ENCODE results near the gene TMEM39B.
"Not testable (repeated sequence)": the region's sequence is repeated elsewhere in the genome, so short reads cannot be mapped to it uniquely, and the experiment has no call there.

TMEM39B gene

DNA sequence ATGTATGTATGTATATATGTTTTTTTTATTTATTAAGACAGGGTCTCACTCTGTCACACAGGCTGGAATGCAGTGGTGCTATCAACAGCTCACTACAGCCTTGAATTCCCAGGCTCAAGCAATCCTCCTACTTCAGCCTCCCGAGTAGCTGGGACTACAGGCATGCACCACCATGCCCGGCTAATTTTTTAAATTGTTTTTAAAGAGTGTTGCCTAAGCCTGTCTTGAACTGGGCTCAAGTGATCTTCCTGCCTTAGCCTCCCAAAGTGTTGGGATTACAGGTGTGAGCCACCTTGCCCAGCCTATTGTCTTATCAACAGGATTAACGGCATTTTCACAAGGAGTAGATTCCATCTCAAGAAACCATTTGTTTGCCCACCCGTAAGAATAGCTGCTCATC, 40.7 kb downstream of the TMEM39B start:
- not testable (repeated sequence) for DNase-seq

DNA sequence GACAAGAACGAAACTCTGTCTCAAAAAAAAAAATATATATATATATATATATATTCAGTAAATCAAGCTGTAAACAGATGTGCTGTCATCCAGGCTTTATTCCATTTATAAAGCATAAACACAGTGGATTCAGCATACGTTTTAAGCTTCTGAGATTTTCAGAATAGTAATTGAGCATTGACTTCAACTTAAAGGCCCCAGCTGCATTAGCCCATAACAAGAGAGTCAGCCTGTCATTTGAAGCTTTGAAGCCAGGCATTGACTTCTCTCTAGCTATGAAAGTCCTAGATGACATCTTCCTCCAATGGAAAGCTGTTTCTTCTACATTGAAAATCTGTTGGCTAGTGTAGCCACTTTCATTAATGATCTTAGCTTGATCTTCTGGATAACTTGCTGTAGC, 41.7 kb downstream of the TMEM39B start:
- DNase-seq = no peak

DNA sequence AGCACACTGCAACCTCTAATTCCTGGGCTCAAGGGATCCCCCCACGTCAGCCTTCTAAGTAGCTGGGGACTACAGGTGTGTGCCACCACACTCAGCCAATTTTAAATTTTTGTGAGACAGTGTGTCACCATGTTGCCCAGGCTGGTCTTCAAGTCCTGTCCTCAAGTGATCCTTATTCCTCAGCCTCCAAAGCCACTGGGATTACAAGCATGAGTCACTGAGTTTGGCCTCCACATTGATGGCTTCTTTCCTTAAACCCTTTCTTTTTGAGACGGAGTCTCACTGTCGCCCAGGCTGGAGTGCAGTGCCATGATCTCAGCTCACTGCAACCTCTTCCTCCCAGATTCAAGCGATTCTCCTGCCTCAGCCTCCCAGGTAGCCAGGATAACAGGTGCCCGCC, 42.8 kb downstream of the TMEM39B start:
- no peak for DNase-seq

DNA sequence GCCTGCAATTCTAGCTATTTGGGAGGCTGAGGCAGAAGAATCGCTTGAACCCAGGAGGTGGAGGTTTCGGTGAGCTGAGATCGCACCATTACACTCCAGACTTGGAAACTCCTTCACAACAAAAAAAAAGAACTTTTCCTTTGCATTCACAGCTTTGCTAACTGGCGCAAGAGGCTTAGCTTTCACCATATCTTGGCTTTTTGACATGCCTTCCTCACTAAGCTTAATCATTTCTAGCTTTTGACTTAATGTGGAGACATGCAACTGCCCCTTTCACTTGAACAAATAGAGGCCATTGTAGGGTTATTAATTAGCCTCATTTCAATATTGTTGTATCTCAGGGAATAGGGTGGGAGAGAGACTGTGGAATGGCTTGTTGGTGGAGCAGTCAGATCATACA, 43.8 kb downstream of the TMEM39B start:
- no peak for DNase-seq

DNA sequence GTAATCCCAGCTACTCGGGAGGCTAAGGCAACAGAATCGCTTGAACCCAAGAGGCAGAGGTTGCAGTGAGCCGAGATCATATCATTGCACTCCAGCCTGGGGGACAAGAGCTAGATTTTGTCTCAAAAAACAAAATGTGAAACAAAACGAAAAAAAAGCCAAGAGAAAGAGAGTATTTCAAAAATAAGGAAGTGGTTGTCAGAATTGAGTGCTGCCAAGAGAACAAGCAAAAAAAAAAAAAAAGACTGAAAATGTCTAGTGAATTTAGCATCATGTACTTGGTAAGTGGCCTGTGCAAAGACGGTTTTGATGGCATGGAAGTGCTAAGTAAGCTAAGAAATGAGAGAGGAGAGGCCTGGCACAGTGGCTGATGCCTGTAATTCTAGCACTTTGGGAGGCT, 49.4 kb downstream of the TMEM39B start:
- no peak for DNase-seq

DNA sequence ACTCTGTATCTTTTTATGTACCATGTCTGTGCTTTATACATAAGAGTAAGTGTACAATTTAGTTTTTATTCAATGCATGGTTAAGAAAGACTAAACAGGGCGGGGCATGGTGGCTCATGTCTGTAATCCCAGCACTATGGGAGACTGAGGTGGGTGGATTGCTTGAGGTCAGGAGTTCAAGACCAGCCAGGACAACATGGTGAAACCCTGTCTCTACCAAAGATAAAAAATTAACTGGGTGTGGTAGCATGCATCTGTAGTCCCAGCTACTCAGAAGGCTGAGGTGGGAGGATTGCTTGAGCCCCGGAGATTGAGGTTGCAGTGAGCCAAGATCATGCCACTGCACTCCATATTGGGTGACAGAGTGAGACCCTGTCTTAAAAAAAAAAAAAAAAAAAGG, 50.6 kb downstream of the TMEM39B start:
- DNase-seq = not testable (repeated sequence)

DNA sequence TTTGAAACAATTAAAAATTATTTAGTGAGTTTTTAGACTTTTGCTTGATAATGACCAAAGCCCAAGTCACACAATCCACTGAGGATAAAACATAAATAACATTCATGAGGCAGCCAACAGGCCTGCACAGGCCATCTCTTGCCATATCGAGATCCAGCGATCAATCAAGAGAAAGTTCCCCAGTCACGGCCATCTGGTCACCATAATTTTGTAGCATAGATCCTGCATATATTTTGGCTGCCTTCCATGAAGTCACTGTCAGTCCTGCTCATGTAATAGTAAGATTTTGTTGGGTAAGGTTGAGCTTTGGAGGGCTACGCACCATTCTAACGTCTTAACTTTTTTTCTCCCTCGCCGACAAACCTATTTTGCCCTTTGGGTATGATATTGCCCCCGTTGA, 52.6 kb downstream of the TMEM39B start:
- no peak for DNase-seq

DNA sequence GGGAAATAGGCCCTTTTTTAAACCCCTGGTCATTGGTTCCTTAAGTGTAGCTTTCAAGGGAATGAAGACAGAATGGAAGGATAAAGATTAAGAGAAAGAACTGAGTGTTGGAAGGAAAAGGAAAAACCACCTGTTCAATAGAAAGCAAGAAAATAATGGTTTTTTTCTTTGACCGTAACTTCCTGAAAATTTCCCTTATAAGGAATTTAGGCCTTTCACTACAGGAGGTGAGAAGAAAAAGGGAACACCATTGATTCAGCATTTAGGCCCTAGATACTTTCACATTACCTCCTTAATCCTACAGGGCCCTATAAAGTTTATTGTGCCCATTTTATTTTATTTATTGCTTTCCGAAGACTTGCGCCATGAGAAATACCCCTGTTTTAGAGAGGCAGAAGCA, 54.0 kb downstream of the TMEM39B start:
- no peak for DNase-seq

DNA sequence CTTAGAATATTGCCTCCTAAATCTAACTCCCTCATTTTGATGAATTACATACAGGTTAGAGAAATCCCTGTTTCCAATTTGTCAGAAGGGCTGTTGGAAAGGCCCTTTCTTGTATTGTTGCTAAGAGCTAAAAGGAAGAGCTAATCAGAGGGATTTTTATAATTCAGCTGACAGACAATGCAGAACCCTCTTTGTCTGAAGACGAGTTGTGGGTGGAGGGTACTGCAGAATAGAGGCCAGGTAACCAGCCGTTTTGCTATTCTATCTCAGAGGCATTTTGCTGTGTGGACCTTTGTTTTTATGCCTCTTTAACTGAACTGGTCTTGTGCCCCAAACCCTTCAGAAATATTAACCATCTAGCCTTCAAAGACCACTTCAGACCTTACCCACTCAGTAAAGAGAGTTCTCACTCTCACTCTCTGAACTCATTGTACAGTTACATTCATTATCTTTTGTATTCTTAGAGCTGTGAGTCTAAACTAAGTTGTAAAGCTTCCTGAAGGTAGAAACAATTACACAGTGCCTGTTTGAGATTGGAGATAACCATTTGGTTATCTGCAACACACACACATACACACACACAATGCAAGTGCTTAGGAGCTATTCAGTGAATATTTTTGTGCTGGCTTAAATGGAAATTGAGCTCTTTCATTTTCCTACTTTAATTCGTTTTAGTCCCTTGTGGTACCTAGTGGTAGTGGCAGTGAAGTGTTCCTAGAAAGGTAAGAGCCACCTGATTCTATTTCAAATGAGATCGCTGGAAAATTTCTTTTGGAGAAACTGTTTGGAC, 54.9 kb downstream of the TMEM39B start:
- no peak for DNase-seq

DNA sequence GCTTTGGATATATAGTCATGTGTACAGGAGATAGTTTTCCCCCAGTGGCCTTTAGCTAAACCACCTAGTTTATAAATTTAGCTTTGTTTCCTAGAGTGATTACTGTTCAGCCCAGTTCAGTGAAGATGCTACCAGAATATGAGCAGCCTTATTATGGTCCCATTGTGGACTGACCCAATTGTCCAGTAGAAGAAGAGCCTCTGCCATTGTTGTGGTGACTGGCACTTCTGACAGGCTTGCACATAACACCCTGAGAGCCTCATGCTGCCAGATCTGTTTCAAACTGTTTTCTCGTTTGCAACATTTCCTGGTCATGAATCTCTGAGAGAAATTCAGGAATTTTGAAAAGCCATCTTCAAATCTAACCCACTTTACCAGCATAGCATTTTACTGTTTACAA, 55.7 kb downstream of the TMEM39B start:
- no peak for DNase-seq

DNA sequence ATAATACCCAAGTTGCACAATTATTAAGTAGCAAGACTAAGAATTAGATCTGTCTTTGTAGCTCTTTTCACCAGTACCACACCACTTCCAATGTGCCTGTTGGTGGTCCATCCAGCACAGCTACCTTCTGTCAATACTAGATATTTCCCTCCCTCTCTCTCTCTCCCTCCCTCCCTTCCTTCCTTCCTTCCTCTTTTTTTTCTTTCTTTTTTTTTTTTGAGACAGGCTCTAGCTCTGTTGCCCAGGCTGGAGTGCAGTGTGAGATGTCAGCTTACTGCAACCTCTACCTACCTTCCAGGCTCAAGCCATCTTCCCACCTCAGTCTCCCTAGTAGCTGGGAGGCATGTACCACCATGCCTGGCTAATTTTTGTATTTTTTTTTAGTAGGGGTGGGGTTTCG, 56.2 kb downstream of the TMEM39B start:
- DNase-seq = no peak

DNA sequence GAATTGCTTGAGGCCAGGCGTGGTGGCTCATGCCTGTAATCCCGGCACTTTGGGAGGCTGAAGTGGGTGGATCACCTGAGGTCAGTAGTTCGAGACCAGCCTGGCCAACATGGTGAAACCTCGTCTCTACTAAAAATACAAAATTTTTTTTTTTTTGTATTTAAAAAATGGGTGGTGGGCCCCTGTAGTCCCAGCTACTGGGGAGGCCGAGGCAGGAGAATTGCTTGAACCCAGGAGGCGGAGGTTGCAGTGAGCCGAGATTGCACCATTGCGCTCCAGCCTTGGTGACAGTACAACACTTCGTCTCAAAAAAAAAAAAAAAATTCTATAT, 61.2 kb downstream of the TMEM39B start:
- not testable (repeated sequence) for DNase-seq

DNA sequence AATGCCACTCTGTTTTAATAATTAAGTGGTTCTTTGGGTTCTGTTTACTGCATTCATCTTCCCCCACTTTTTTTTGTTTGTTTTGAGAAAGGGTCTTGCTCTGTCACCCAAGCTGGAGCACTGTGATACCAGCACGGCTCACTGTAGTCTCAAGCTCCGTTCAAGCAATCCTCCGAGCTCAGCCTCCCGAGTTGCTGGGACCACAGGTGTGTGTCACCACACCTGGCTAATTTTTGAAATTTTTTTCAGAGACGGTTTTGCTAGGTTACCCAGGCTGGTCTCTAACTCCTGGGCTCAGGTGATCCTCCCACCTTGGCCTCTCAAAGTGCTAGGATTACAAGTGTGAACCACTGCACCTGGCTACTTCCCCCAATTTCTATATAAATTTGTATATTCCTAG, 64.4 kb downstream of the TMEM39B start:
- no peak for DNase-seq

DNA sequence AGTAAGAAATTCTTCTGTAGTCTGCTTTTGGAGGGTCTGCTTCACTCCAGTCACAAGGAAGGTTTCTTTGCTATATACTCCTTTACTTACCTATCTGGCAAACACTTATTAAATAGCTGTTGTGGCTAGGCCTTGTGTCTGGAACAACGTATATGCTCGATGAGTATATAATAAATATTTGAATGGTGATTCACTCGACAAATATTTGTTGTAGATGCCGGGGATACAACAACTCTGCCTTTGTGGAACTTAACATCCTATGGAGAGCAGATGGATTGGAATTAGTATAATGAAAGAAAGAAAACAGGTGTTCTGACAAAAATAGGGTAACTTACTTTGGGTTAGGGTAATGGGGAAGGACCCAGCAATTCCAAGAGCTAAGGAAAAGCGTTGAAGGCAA, 66.2 kb downstream of the TMEM39B start:
- no peak for DNase-seq

DNA sequence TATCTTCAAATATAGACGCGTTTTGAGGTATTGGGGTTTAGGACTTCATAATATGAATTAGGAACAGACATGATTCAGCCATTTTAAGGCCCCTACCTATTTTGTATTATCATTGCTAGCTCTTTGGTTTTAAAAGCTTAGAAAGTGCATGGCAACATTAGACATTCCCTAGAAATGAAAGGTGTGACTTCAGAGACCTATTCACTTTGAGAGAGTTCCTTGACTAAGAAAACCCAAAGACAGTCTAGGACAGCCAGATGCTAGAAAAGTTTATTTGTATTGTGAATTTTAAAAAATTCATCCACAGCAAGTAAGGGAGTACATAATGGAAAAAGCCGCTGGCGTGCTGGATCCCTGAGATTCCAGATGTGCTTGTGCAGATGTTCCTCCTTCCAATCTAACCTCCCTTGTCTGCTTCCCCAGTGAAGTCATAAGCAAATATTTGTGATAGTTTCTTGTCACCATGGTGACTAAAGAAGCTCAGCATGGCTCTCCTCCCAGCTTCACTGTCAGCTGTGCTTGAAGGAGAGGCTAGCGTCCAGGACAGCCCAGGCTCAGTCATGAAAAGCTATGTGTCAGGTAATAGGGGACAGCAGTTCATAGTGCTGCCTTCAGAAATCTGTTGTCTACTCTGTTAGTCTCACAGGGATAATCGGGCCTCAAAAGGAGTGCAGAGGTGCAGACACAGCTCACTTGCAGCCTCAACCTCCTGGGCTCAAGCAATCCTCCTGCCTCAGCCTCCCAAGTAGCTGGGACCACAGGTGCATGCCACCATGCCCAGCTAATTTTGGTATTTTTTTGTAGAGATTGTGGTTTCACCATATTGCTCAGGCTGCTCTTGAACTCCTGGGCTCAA, 69.9 kb downstream of the TMEM39B start:
- no peak for DNase-seq

DNA sequence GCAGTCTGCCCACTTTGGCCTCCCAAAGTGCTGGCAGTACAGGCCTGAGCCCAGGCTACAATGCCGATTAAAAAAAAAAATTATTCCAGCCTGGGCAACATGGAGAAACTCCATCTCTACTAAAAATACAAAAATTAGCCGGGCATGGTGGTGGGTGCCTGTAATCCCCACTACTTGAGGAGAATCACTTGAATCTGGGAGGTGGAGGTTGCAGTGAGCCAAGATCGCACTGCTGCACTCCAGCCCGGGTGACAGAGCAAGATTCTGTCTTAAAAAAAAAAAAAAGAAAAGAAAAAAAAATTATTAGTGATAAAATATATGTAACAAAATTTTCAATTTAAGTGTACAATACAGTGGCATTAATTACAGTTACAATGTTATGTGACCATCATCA, 70.6 kb downstream of the TMEM39B start:
- not testable (repeated sequence) for DNase-seq

DNA sequence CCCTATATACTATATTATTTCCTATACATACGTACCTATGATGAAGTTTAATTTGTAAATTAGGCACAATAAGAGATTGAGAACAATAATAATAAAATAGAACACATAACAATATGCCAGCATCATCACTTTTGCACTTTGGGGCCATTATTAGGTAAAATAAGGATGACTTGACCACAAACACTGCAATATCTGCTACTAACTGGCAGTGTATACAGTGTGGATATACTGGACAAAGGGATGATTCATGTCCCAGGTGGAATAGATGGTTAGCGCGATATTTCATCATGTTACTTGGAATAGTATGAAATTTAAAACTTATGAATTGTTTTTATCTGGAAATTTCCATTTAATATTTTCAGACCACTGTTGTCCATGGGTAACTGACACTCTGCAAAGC, 71.3 kb downstream of the TMEM39B start:
- no peak for DNase-seq

DNA sequence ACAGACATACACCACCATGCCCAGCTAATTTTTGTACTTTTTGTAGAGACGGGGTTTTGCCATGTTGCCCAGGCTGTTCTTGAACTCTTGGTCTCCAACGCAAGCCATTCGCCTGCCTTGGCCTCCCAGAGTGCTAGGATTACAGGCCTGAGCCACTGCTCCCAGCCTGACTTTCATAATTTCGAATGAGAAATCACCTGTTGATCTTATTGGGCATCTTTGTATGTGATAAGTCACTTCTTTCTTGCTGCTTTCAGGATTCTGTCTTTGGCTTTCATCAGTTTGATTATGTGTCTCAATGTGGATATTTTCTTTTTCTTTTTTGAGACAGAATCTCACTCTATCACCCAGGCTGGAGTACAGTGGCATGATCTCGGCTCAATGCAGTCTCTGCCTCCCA, 75.1 kb downstream of the TMEM39B start:
- DNase-seq = not testable (repeated sequence)

DNA sequence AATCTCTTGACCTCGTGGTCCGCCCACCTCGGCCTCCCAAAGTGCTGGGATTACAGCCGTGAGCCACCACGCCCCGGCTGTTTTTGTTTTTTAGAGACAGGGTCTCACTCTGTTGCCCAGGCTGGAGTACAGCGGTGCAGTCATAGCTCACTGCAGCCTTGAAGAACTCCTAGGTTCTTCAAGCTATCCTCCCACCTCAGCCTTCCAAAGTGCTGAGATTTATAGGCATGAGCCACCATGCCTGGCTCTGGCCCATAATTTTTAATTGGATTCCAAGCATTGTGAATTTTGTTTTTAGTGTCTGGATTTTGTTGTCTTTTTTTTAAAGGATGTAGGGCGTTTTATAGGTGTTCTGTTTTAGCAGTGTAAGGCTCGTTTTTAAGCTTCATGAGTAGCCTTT, 78.1 kb downstream of the TMEM39B start:
- DNase-seq = no peak

DNA sequence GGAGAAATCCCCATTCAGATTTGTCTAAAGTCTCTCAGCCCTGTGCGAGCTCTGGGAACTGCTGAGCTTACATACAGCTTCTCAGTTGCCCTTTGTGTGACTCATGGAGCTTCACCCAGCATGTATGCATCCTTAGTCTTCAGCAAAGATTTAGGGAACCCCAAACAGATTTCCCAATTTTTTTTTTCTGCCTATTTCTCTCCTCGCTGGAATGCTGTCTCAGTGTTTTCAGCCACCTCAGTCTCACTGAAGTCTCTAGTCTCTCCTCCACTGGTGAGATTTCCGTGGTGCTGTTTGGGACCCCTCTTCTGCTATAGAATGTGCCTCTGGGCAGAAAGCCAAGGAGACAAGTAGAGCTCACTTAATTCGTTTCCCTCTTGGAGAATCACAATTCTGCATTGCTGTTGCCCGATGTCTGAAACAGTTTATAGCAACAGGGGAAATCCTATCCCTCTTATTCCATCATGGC, 78.6 kb downstream of the TMEM39B start:
- no peak for DNase-seq

Measured in NCI-H2081 treated with DMSO at 0.1 percent for 48 hours (cell line).